CD14-positive monocyte (primary cell): Measurements from ENCODE around the gene PRR30. TPM values are rescaled to one million over a fixed set of nuclear protein-coding genes. Genes with fewer than 3 reads are reported as not detected.
A peak's percentile ranks its signal among the peaks of the same experiment; 100 is the strongest.

ENCODE experiments used
- DNase-seq, 3 donors: peaks; one replicate each; pipeline ENCODE4 v3.0.0-alpha.2; 2011 to 2022
- H2AFZ ChIP-seq: 2 replicates; pipeline ENCODE4 v1.6.0; 2012; ENCODE audit warnings: mild to moderate bottlenecking, low read depth, low read length, inconsistent platforms; ENCODE audit not compliant: insufficient read depth, poor library complexity, severe bottlenecking
- H3K27ac ChIP-seq, 2 donors: 1 replicate in 1 of 2; 2 replicates in 1 of 2; pipeline ENCODE4 v1.5.1; 2012 to 2013; ENCODE audit warnings: low read length in 2 of 2, control low read depth in 1 of 2, inconsistent platforms in 1 of 2, low read depth in 1 of 2, mild to moderate bottlenecking in 1 of 2
- H3K27me3 ChIP-seq, 2 donors: one replicate each; pipeline versions ENCODE4 v1.6.0 to v1.6.1; 2011 to 2013; ENCODE audit warnings: low read length in 2 of 2; ENCODE audit not compliant: control insufficient read depth in 2 of 2, insufficient read depth in 2 of 2
- H3K36me3 ChIP-seq, 2 donors: replicated peaks in 1 of 2; 1 replicate in 1 of 2; 2 replicates in 1 of 2; pipeline versions ENCODE4 v1.5.1 to v1.6.1; 2012 to 2013; ENCODE audit warnings: low read length in 2 of 2, control low read depth in 1 of 2, inconsistent platforms in 1 of 2, mild to moderate bottlenecking in 1 of 2; ENCODE audit not compliant: insufficient read depth in 2 of 2, control insufficient read depth in 1 of 2
- H3K4me1 ChIP-seq, 2 donors: 1 replicate in 1 of 2; 2 replicates in 1 of 2; pipeline versions ENCODE4 v1.5.1 to v1.6.1; 2012 to 2013; ENCODE audit warnings: low read length in 2 of 2, control low read depth in 1 of 2, inconsistent platforms in 1 of 2, mild to moderate bottlenecking in 1 of 2, moderate library complexity in 1 of 2; ENCODE audit not compliant: insufficient read depth in 2 of 2, control insufficient read depth in 1 of 2
- H3K4me2 ChIP-seq: replicated peaks from 2 replicates; pipeline ENCODE3; 2012; ENCODE audit warnings: low read length, moderate library complexity, mild to moderate bottlenecking; ENCODE audit not compliant: poor library complexity, severe bottlenecking; ENCODE audit errors: extremely low read depth
- H3K4me3 ChIP-seq, 3 experiments: fragments of 200-600 bp in 1 of 3; sonication (generic) in 1 of 3; replicated peaks in 1 of 3; 1 replicate in 2 of 3; 2 replicates in 1 of 3; pipeline ENCODE4 v1.5.1; 2011 to 2013; ENCODE audit warnings: low read length in 3 of 3, mild to moderate bottlenecking in 3 of 3, control low read depth in 2 of 3, low read depth in 2 of 3, inconsistent platforms in 1 of 3, moderate library complexity in 1 of 3
- H3K79me2 ChIP-seq: 2 replicates; pipeline ENCODE4 v1.6.0; 2012; ENCODE audit warnings: mild to moderate bottlenecking, control low read depth, inconsistent platforms, low read length, moderate library complexity; ENCODE audit not compliant: insufficient read depth
- H3K9ac ChIP-seq: 2 replicates; pipeline ENCODE4 v1.6.0; 2017; ENCODE audit warnings: low read length, mild to moderate bottlenecking; ENCODE audit not compliant: insufficient read depth, poor library complexity, severe bottlenecking
- H3K9me3 ChIP-seq, 2 donors: replicated peaks in 1 of 2; 1 replicate in 1 of 2; 2 replicates in 1 of 2; pipeline versions ENCODE4 v1.5.1 to v1.6.1; 2012 to 2013; ENCODE audit warnings: low read length in 2 of 2, control low read depth in 1 of 2; ENCODE audit not compliant: control insufficient read depth in 1 of 2, insufficient read depth in 1 of 2
- H4K20me1 ChIP-seq: 2 replicates; pipeline ENCODE4 v1.6.0; 2012; ENCODE audit warnings: mild to moderate bottlenecking, low read length, control low read depth, moderate library complexity; ENCODE audit not compliant: insufficient read depth
- H3K27ac Mint-ChIP-seq, 7 donors: one replicate each; pipeline ENCODE4 v1.8.0; 2020; ENCODE audit warnings: mild to moderate bottlenecking in 7 of 7, mixed read lengths in 7 of 7, moderate library complexity in 6 of 7, inconsistent platforms in 2 of 7
- H3K27me3 Mint-ChIP-seq, 3 donors: one replicate each; pipeline ENCODE4 v1.8.0; 2021 to 2022; ENCODE audit warnings: low read depth in 3 of 3, mild to moderate bottlenecking in 3 of 3, mixed read lengths in 3 of 3, moderate library complexity in 3 of 3, inconsistent platforms in 1 of 3
- H3K36me3 Mint-ChIP-seq, 2 donors: one replicate each; pipeline ENCODE4 v1.8.0; 2020; ENCODE audit warnings: mixed read lengths in 2 of 2, inconsistent platforms in 1 of 2, mild to moderate bottlenecking in 1 of 2
- H3K4me1 Mint-ChIP-seq: one replicate; pipeline ENCODE4 v1.8.0; 2020; ENCODE audit warnings: mild to moderate bottlenecking, mixed read lengths
- H3K4me3 Mint-ChIP-seq, 2 donors: one replicate each; pipeline ENCODE4 v1.8.0; 2020; ENCODE audit warnings: mild to moderate bottlenecking in 2 of 2, mixed read lengths in 2 of 2, moderate library complexity in 1 of 2
- H3K9me3 Mint-ChIP-seq, 7 donors: one replicate each; pipeline ENCODE4 v1.8.0; 2020 to 2022; ENCODE audit warnings: mixed read lengths in 7 of 7, mild to moderate bottlenecking in 6 of 7, moderate library complexity in 6 of 7, inconsistent platforms in 2 of 7
- WGBS: methylation state at CpG from one replicate; pipeline ENCODE4 v1.1.5; 2013; ENCODE audit warnings: missing lambda C conversion rate; ENCODE audit not compliant: insufficient coverage; 5-methylcytosine and 5-hydroxymethylcytosine counted together
- intact Hi-C, 2 donors: fragments of 100-400 bp; cut with micrococcal nuclease; formaldehyde crosslinking; loops; one replicate each; pipeline versions ENCODE4 v1.15.0 to v1.15.1; 2023
- polyA plus RNA-seq, 3 donors: library from polyadenylated mRNA; depleted of rRNA in 1 of 3; unstranded in 2 of 3; stranded (reverse) in 1 of 3; fragments of 300-500 nt in 2 of 3; fragments of >200 nt in 1 of 3; fragmentation: Illumina TruSeq in 2 of 3; gene quantifications; 1 replicate in 2 of 3; 2 replicates in 1 of 3; pipeline ENCODE4 v1.2.3, GENCODE V29; 2012 to 2021
- TF ChIP-seq, protein P1 (sequence below): fragments of 200-600 bp; IDR thresholded peaks from one replicate; pipeline ENCODE4 v1.8.0; 2022; ENCODE audit warnings: antibody characterized with exemption, mild to moderate bottlenecking

PRR30 gene
- polyA plus RNA-seq, 3 donors = not detected

DNA sequence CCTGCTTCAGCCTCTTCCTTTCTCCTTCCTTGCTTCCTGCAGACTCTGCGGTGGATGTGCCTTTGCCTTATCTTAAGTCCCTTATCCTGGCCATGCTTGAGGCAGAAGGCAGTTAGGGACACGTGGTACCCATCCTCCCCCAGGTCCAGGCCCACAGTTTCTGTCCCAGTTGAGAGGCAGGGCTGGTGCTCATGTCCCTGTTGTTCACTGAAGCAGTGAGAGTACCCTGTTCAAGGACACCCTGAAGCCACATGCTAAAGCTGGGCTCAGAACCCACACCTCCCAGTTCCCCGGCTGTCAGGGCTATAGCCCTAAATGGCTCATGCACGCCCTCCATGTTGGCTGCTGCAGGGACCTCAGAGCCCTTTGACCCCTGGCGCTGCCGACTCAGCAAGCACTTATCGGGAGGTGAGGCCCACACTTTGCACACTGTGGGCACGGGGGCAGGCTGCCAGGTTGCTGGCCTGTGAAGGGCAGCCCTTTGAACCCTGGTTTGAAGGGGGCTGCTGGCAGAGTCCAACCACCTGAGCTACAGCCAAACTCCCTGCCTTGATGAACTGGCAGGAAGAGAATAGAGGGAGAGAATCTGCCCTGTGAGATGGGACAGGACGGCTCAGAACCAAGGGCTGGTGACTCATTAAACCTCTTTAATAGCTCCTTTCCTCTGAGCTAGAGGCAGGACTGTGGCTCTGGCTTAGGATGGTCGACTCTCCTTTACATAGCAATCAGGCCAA lies 46.3 kb downstream of the PRR30 start:
- 89% methylated on average over 7 of the region's 10 CpGs for WGBS
- DNase-seq = no peak
- Histone ChIP-seq H3K27ac (no peak overlapping the region), H3K4me3 (no peak overlapping the region), H3K27me3 (no peaks in the 10 kb centered on the region), H3K79me2 (no peaks in the 10 kb centered on the region), H3K9ac (no peak overlapping the region), H3K36me3 (no peaks in the 10 kb centered on the region), H4K20me1 (no peaks in the 10 kb centered on the region), H3K9me3 (no peaks in the 10 kb centered on the region), H2AFZ (no peak overlapping the region), H3K4me1 (peaks cover 23 to 24% of the 10 kb centered on the region in 2 donors), H3K4me2 (no peak overlapping the region)
- Mint-ChIP-seq H3K4me1 (peaks cover 21% of the 10 kb centered on the region), H3K36me3 (peaks cover 0 to 3% of the 10 kb centered on the region in 2 donors), H3K27ac (no peak overlapping the region), H3K4me3 (no peak overlapping the region), H3K27me3 (peaks cover 0 to 6% (median 4%) of the 10 kb centered on the region in 3 donors), H3K9me3 (no peaks in the 10 kb centered on the region)
- TF ChIP-seq, protein P1, sequence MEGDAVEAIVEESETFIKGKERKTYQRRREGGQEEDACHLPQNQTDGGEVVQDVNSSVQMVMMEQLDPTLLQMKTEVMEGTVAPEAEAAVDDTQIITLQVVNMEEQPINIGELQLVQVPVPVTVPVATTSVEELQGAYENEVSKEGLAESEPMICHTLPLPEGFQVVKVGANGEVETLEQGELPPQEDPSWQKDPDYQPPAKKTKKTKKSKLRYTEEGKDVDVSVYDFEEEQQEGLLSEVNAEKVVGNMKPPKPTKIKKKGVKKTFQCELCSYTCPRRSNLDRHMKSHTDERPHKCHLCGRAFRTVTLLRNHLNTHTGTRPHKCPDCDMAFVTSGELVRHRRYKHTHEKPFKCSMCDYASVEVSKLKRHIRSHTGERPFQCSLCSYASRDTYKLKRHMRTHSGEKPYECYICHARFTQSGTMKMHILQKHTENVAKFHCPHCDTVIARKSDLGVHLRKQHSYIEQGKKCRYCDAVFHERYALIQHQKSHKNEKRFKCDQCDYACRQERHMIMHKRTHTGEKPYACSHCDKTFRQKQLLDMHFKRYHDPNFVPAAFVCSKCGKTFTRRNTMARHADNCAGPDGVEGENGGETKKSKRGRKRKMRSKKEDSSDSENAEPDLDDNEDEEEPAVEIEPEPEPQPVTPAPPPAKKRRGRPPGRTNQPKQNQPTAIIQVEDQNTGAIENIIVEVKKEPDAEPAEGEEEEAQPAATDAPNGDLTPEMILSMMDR = no peak
- intact Hi-C loops = no loop called here

DNA sequence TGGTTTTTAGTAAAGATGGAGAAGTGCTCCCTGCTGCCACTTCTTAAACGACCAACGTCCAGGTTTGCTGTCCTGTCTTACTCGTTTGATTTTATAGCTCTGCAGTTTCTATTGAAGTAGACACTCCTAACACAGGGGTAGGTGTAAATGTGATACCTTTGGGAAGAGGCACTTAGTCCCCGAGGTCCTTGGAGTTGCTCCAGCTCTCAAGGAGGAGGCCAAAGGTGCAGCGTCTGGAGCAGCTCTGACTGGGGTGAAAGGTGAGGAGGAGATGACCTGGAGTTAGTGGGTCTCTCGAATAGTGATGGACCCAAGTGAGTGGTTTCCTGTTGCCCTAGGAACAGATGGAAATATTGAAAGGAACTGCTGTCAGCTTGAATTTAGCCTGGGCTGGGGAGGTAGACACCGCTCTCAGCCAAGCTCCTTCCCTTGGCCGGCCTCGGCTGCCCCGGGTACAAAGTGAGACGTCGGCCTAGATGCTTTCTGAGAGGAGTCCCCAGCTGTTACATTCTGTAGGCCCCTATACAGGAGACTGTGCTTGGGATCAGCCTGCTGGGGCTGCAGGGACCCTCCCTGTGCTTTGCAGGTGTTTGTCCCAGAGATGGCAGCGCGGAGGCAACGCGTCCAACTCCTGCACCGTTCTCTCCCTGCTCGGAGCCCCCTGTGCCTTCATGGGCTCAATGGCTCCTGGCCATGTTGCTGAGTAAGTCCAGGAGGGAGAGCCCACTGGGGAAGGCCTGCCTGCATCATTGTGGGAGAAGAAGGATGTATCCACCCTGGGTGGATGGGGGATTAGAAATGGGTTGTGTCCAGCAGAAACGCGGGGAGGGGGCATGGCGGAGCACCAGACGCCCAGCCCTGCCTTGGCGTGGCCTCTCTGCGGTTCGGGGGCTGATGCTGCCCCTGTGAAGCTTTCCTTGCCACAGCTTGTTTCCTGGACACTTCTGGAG lies 47.2 kb downstream of the PRR30 start:
- Histone ChIP-seq H3K4me2 (no peak overlapping the region), H3K36me3 (no peaks in the 10 kb centered on the region), H4K20me1 (no peaks in the 10 kb centered on the region), H3K4me1 (peaks cover 18 to 22% of the 10 kb centered on the region in 2 donors), H3K79me2 (no peaks in the 10 kb centered on the region), H2AFZ (no peak overlapping the region), H3K27me3 (no peaks in the 10 kb centered on the region), H3K9me3 (no peaks in the 10 kb centered on the region), H3K27ac (no peak overlapping the region), H3K9ac (no peak overlapping the region), H3K4me3 (no peak overlapping the region)
- Mint-ChIP-seq H3K9me3 (no peaks in the 10 kb centered on the region), H3K4me1 (peaks cover 21% of the 10 kb centered on the region), H3K27ac (peak overlapping the region in 1 of 7 donors; percentile 23), H3K36me3 (peaks cover 0 to 3% of the 10 kb centered on the region in 2 donors), H3K27me3 (peaks cover 0 to 8% (median 6%) of the 10 kb centered on the region in 3 donors), H3K4me3 (no peak overlapping the region)
- intact Hi-C loops = no loop called here
- TF ChIP-seq, protein P1 = no peak
- DNase-seq = no peak
- 74% methylated on average over 18 of the region's 25 CpGs for WGBS
